A549 (cell line): ENCODE measurements around the gene SORCS2.

Source experiments
- CBX2 ChIP-seq: fragments of 200-600 bp; sonication (generic); IDR thresholded peaks from 2 replicates; pipeline ENCODE4 v1.6.1; 2016; ENCODE audit warnings: low read depth, mild to moderate bottlenecking, borderline replicate concordance
- CTCF ChIP-seq: fragments of >200 bp; sonication (Bioruptor Twin); formaldehyde crosslinking; IDR thresholded peaks from 3 replicates; pipeline ENCODE4 v1.5.1; 2016
- EP300 ChIP-seq, 2 experiments: fragments of >200 bp; sonication (Bioruptor Twin); formaldehyde crosslinking; IDR thresholded peaks; 2 replicates in 1 of 2; 3 replicates in 1 of 2; pipeline ENCODE4 v1.6.1; 2016 to 2017
- MAX ChIP-seq: IDR thresholded peaks from 2 replicates; pipeline ENCODE4 v1.6.1; 2012
- MYC ChIP-seq: IDR thresholded peaks from 2 replicates; pipeline ENCODE4 v1.6.1; 2012; ENCODE audit warnings: mild to moderate bottlenecking, inconsistent platforms, low read length, improper control_type of control experiment, borderline replicate concordance
- NPAS2 ChIP-seq: fragments of 250-450 bp; sonication (Bioruptor Pico); IDR thresholded peaks from 2 replicates; pipeline ENCODE4 v1.8.0; 2022; ENCODE audit warnings: mild to moderate bottlenecking, moderate library complexity, borderline replicate concordance
- PBX3 ChIP-seq: IDR thresholded peaks from 2 replicates; pipeline ENCODE4 v1.6.1; 2012
- PHF8 ChIP-seq: fragments of 200-600 bp; sonication (generic); IDR thresholded peaks from 2 replicates; pipeline ENCODE4 v1.6.1; 2016; ENCODE audit warnings: low read depth, mild to moderate bottlenecking, antibody characterized with exemption, moderate library complexity, borderline replicate concordance
- POLR2A ChIP-seq: IDR thresholded peaks from 2 replicates; pipeline ENCODE4 v1.6.1; 2012; ENCODE audit warnings: mild to moderate bottlenecking, low read length
- POLR2AphosphoS2 ChIP-seq: conservative IDR thresholded peaks from 2 replicates; pipeline ENCODE4 v1.6.1; 2012; ENCODE audit warnings: low read length, improper control_type of control experiment, inconsistent platforms
- RARB ChIP-seq: fragments of 250-450 bp; sonication (Bioruptor Pico); IDR thresholded peaks from 2 replicates; pipeline ENCODE4 v1.8.0; 2021; ENCODE audit warnings: mild to moderate bottlenecking, moderate library complexity

GRCh38 chr4:7717161-7717560 is 524.8 kb downstream of the SORCS2 start:
- TF ChIP-seq POLR2AphosphoS2: no peak
- TF ChIP-seq MAX: no peak
- no peak for TF ChIP-seq PBX3
- no peak for TF ChIP-seq POLR2A
- TF ChIP-seq CTCF: no peak
- TF ChIP-seq NPAS2 (CRISPR knock-in tag): no peak
- no peak for TF ChIP-seq MYC
- TF ChIP-seq EP300 (IDR thresholded peaks at IDR 0.05): no peak
- TF ChIP-seq RARB (CRISPR knock-in tag): no peak
- no peak for TF ChIP-seq PHF8
- TF ChIP-seq CBX2: no peak
